HG03439 (cell line): ENCODE measurements around the gene NAPSA.
A peak's percentile ranks its signal among the peaks of the same experiment; 100 is the strongest.
"Not testable (repeated sequence)": the region's sequence is repeated elsewhere in the genome, so short reads cannot be mapped to it uniquely, and the experiment has no call there.

Experiments used
- ATAC-seq: cut with Tn5 transposase; IDR thresholded peaks from one replicate; pipeline ENCODE4 v1.9.1; 2021; ENCODE audit warnings: mild to moderate bottlenecking, moderate library complexity; ENCODE audit not compliant: unreplicated experiment

The NAPSA gene

DNA sequence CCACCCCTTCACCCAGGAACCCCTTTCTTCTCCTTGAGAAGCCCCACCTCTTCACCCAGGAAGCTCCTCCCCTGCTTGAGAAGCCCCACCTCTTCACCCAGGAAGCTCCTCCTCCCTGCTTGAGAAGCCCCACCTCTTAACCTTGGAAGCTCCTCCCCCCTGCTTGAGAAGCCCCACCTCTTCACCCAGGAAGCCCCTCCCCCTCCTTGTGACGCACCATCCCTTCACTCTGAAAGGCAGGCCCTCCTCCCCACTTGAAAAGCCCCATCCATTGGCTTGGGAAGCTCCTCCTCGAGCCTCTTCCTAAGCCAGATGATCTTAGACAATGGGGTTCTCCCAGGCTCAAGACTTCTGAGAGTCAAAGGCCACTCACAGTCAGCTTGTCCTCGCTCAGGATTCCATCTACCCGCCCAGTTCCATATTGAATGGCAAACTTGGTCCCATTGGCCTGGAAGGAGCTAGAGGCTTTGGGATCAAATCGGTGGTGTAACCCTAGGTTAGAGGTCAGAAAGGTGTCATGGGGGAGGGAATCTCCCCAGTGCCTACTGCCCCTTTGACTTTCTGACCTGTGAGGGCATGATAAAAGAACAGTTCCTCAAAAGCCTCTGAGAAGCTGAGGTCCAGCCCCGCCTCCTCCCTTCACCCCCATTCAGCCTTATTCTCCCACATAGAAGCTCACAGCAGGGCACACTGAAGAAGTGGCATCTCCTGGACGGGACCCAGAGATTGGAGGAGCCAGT is 4.0 kb downstream of the NAPSA start:
- ATAC-seq, result no peak

DNA sequence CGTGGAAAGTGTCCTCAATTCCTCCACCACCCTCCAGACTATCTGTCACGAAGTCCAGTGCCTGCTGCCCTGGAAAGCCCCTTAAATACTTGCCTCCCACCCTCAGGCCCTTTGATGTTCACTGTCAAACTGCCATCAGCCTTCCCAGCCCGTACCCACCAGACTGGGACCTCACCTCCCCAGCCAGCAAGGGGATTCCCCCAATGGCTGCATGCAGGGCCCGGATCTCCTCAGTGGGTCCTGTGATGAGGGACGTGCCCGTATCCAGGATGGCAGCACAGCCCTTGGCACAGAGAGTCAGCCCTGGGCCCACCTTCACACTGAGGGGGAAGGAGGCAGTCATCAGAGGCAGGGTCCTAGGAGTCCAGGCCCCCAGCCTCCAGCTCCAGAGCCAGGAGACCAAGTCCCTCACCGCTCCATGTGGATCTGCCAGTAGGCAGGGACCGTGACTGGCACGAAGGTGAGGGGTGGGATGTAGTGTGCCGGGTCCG is 6.1 kb downstream of the NAPSA start:
- ATAC-seq, result no peak

DNA sequence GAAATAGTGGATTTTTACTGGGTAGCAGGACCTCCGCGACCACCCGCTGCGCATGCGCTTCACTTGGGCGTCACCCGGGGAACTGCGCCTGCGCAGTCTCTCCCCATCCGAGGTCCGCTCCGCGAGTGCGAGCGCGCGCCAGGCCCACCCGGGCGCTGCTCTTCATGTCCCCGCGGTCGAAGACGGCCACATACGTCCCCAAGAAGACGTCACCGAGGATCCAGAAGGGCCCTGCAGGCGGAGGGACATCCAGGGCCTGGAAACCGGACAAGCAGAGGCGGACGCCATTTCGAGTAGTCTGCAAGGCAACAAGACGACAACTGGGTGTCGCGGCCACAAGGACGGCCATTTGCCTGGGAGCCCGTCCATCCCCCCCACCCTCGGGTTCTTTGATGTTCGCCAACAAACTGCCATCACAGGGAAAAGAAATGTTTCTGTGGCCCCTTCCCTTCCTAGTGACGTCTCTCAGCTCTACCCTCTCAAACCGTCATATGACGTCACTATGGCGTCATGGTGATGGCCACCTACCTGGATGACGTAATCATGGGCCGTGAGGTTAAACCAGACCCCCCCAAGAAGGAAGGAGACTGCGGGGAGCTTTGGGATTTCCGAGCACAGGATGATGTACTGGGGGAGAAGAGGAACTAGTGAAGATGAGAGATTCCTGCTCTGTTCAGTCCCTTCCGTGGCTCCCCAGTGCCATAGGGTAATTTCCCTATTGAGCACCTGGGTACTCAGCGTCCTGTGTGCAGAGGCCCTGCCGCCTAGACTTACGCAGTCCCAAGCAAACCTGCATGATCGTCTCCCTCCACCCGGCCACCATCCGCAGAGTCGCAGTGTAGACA is 6.7 kb downstream of the NAPSA start:
- ATAC-seq, result no peak

DNA sequence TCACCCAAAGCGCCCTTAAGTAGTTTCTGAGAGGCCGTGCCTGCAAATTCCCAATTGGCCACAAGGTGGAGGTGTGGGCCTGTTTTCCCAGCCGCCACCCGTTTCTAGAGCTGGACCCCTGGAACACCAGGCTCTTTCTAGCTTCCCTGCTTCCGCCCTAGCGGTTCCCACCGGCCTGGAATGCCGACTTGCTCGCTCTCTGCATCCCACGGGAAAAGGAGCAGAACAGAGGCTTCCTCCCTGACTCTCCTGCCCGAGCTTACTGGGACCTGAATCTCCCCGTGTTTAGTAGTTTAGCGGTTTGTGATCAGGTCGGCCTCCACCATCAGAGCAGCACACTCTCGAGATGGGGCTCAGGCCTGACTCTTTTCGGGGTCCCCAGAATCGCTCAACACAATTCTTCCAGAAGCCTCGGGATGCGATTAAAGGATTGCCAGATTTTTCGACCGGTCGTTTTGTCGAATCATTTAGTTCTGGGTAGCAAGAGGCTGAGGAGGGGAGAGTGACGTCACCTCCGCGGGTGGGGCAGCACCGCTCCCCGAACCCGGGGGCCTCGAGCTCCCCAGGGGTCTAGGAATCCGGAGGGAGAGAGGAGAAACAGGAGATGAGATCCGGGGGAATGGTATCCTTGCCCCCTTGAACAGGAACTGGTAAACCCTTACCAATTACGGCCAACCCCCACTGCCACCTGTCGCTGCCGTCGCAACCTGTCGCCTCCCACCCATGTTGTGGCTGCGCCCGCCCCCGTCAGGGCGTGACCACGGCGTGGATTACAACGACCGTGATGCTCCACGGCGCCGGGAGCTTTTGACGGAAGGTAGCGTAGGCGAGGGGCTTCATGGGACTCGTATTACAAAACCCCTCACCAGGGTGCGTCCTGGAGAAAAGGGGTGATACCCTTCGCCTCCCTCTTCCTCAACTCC is 8.0 kb downstream of the NAPSA start:
- ATAC-seq, result peak; percentile 55

DNA sequence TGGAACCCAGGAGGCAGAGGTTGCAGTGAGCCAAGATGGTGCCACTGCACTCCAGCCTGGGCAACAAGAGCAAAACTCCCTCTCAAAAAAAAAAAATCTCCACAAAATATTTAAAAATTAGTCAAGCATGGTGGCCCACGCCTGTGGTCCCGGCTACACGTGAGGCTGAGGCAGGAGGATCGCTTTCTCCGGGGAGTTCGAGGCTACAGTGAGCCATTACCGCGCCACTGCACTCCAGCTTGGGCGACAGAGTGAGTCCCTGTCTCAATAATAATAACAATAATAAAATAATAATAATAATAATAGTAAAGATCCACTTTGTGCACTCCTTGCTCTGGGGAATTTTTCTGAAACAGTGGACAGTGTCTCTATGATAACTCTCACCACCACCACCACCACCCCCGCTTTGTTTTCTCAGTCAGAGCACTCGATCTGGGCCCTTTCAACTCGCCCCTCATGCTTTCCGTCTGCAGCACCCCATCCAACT is 8.7 kb downstream of the NAPSA start:
- ATAC-seq, result no peak

DNA sequence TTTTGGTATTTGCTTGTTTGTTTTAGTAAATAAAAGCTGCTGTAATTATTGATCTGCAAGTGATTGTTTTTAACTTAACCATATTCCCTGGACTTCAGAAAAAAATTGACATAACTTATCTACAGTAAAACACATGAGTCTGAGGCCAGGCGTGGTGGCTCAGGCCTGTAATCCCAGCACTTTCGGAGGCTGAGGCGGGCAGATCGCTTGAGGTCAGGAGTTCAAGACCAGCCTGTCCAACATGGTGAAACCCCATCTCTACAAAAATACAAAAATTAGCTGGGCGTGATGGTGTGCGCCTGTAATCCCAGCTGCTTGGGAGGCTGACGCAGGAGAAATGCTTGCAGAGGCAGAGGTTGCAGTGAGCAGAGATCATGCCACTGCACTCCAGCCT is 12.0 kb downstream of the NAPSA start:
- not testable (repeated sequence) for ATAC-seq

DNA sequence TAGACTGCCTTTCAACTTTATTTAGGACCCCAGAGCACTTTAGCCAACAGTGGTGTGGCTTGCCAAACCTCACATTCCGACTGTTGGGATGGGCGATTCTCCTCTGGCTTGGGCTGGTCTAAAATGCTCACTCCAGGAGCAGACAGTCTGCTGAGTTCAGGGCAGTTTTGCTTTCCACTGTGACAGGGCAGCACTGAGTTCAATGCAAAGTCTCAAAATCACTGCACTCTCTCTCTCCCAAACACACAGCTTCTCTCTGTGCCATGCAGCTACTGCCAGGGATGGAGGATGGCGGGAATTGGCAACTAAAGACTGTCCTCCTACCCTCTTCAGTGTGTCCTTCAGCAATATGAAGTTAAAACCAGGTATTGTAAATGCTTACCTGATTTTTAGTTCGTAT is 13.2 kb downstream of the NAPSA start:
- ATAC-seq, result no peak

DNA sequence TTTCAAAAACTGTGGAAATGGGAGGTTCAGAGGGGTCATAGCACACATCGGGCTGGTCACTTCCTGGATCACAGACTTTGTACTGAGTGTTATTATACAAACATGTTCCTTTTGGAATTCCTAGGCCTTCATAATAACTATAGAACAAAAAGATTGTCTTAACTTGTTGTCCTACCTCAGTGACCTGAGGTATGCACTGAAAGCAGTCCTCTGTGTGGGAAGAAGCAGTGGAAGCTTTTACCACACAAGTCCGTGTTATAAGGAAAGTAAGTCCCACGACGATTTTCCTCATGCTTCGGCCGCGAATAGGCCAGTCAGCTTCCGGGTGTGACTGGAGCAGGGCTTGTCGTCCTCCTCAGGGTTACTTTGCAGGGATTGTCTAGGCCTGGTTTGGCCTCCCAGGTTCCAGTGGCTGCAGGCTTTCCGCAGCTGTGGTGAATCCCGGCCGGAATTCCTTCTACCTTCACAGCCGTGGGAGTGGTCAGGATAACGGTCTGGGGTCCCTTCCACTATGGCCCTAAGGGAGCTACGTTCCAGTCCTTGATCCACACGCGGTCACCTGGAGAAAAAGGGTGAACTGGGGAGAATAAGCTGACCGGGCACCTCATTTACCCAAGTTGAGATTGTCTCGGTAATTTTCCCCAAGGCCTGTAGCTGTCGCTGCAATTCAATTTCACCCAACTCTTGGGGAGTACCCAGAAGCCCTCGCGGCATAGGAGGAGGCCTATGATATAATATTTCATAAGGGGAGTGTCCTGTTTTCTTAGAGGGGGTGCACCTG is 16.0 kb downstream of the NAPSA start:
- no peak for ATAC-seq

DNA sequence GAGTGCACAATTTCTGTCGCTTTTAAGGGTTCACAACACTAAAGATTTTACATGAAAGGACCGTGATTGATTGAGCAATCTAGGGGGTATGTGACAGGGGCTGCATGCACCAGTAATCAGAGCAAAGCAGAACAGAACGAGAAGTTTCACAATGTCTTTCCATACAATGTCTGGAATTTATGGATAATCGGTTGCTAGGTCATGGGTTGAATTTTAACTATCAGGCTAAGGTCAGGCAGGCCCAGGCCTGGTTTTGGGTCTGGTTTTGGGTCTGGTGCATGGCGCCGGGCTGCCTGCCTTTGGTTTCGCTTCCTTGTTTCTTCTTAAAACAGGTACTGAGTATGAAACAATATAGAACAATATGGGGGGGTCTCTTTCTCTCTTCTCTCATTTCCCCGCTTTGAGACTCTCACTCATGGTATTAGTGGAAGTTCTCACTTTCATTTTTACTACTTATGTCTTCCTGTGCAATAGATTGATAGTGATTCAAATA is 18.3 kb downstream of the NAPSA start:
- ATAC-seq, result not testable (repeated sequence)

DNA sequence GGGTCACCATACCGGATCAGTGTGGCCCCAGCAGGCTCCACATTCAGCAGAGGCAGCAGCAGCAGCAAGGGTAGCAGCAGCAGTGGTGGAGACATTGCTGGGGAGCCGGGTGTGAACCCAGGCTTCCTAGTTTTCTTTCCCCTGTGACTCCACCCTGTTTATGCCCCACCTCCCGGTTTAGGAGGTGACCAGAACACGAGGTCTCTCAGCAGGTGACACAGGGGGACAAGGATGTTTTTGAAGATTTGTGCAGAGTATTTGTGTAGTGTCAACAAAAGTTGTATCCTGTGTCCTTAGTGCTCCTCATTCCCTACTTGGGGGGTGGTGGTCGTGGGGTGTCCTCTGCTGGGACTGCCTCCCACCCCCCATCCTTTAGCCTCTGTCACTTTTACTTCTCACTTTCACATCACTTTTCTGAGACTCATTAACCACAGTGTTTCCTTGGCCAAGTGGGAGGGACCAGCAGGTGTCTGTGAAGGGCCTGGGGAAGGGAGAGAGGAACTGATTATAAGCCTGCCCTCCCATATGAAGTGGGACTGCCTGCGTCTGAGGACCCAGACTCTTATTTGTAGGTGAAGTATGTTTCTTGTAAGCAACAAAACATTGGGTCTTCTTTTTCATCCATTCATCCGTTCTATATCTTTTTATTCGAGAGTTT is 20.6 kb downstream of the NAPSA start:
- ATAC-seq, result peak; percentile 44

DNA sequence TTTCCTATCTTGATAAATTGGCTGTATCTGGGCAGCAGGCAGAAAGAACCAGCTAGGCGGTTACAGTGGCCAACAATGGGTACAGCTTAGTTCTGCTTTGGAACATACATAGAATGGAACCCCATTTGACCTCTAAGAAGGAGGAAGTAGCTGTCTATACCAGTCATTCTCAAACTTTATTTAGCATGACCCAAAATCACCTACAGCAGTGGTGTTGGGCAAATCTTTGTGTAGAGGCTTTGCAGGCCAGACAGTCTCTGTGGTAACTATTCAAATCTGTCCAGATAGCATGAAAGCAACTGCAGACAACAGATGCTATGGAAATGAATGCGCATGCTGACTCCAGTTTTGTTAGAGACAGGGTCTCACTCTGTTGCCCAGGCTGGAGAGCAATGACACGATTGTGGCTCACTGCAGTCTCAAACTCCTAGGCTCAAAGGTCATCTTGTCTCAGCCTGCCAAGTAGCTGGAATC is 24.3 kb downstream of the NAPSA start:
- ATAC-seq, result peak; percentile 56

DNA sequence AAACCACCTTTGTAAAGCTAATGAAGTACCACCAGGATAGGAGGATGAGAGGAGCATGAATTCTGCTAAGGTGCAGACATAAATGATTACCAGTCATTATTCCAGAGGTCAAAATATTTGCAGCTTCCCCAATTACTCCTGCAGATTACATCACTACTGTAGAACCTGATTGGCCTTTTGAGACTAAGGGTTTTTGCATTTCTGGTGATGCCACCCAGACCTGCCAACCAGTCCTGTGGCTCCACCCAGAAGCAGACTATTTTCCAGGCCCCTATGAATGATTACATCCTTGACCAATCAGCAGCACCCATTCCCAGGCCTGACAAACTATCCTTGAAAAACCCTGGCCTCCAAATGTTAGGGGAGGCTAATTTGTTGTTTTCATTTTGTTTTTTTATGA is 25.1 kb downstream of the NAPSA start:
- no peak for ATAC-seq

DNA sequence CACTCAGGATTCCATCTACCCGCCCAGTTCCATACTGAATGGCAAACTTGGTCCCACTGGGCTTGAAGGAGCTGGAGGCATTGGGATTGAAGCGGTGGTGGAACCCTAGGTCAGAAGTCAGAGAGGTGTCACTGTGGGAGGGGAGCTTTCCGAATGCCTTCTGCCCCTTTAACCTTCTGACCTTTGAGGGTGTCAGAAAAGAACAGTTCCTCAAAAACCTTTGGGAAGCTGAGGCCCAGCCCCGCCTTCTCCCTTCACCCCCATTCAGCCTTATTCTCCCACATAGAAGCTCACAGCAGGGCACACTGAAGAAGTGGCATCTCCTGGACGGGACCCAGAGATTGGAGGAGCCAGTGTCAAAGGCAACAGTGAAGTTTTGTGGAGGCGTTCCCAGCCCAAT is 28.4 kb downstream of the NAPSA start:
- ATAC-seq, result not testable (repeated sequence)

DNA sequence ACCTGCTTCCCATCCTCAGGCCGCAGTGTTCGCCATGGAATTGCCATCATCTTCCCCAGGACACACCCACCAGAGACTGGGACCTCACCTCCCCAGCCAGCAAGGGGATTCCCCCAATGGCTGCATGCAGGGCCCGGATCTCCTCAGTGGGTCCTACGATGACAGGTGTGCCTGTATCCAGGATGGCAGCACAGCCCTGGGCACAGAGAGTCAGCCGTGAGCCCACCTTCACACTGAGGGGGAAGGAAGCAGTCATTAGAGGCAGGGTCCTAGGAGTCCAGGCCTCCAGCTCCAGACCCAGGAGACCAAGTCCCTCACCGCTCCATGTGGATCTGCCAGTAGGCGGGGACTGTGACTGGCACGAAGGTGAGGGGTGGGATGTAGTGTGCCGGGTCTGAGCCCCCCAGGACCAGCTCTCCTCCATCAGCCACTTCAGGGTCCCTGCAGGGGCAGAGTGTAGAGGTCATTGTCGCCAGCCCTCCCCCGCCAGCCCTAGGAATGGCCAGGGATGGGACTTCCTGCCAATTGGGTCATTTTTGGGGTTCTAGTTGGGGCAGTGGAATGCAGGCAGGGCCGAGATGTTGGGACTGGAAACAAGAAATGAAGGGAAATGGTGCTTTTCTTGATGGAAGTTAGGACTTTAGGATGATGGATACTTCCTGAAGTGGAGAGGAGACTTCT is 30.6 kb downstream of the NAPSA start:
- ATAC-seq, result no peak

DNA sequence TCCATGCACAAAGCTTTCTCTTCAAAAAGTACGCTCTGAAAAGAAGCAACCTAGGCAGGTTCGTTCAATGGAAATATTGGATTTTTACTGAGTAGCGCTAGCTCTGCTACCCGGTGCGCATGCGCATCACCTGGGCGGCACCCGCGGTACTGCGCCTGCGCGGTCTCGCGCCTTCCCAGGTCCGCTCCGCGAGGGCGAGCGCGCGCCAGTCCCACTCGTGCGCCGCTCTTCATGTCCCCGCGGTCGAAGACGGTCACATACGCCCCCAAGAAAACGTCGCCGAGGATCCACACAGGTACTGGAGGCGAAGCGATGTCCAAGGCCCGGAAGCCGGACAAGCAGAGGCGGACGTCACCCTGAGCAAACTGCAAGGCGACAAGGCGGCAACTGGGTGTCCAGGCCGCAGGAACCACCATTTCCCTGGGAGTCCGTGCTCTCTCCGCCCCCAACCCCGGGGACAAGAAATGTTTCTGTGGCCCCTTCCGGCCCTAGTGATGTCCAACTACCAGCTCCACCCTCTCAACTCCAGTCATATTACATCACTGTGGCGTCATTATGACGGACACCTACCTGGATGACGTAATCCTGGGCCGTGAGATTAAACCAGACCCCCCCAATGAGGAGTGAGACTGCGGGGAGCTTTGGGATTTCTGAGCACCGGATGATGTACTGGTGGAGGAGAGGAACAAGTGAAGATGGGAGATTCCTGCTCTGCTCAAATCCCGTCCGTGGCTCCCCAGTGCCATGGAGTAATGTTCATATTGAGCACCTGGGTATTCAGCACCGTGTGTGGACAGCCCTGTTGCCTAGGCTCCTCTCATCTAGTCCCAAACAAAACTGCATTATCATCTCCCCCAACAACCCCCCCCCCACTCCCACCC is 31.5 kb downstream of the NAPSA start:
- ATAC-seq, result peak; percentile 24

DNA sequence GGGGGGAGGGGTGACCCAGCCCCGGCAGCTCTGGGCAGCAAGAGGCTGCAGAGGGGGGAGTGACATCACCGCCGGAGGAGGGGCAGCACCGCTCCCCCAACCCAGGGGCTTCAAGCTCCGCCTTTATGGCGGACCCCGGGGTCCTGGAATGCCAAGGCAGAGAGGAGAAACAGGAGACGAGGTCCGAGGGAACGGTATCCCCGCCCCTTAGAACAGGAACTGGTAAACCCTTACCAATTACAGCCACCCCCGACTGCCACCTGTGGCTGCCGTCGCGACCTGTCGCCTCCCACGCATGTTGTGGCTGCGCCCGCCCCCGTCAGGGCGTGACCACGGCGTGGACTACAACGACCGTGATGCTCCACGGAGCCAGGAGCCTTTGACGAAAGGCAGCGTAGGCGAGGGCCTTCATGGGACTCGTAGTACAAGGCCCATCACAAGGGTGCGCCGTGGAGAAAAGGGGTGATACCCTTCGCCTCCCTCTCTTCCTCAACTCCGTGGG is 32.2 kb downstream of the NAPSA start:
- ATAC-seq, result peak; percentile 49

DNA sequence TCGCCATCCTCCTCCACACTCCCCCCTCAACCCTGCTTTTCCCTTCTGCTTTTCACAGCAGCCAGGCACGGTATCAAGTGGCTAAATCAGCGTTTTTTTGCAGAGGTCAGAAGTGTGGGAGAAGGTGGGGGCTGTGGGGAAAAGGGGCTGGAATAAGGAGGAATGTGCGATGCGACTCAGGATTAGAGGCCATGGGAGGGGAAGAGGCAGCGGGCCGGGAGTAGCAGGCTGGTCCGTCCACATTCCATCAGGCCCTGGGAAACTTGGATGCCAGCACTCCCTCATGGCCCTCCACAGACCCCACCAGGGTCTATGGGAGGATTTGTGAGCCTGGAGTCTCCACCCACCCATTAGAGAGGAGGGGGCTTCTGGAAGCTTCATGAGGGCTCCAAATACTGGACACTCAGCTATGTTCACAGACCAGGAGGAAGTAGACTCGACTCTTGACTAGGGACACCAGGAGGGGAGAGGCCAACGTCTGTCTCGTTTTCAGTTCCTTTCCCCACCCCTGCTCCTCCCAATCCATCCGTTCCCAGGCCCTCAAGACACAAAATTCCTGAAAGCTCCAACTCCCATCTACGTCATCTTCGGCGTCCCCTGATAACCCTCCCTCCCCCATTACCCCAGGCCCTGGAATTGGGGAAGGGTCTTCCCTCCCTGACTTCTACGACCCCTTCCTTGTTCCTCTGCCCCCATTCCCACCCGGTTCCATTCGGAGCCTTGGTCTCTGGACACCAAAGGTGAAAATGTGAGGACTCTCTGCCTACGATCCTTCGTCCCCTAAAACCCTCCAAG is 33.0 kb downstream of the NAPSA start:
- no peak for ATAC-seq
